ENCODE results near the gene CAMK2B.

Gene CAMK2B

GRCh38 chr7:44320141-44320540, 5.3 kb downstream of the CAMK2B start:
- Mint-ChIP-seq H3K27ac (no peak overlapping the region), H3K9me3 (peaks cover 7% of the 10 kb centered on the region)

GRCh38 chr7:44318332-44318731, 7.1 kb downstream of the CAMK2B start:
- no peak for DNase-seq
- peaks cover 8% of the 10 kb centered on the region for H3K9me3 Mint-ChIP-seq
- H3K36me3 Mint-ChIP-seq (ENCODE audit: low read depth), result no peaks in the 10 kb centered on the region
- no peak overlapping the region for H3K4me3 Mint-ChIP-seq
- no peak overlapping the region for H3K27ac Mint-ChIP-seq
- TF ChIP-seq CTCF (IDR thresholded peaks at IDR 0.05), result no peak
- peaks cover 91% of the 10 kb centered on the region for H3K27me3 Mint-ChIP-seq (ENCODE audit: low read depth, poor library complexity)
- H3K4me1 Mint-ChIP-seq, result peaks cover 2% of the 10 kb centered on the region

More at GRCh38 chr7:44320141-44320540, 5.3 kb downstream of the CAMK2B start:
- no peaks in the 10 kb centered on the region for H3K36me3 Mint-ChIP-seq (ENCODE audit: low read depth)
- peaks cover 16% of the 10 kb centered on the region for H3K4me1 Mint-ChIP-seq
- no peak overlapping the region for H3K4me3 Mint-ChIP-seq
- no peak for DNase-seq
- no peak for TF ChIP-seq CTCF (IDR thresholded peaks at IDR 0.05)
- H3K27me3 Mint-ChIP-seq (ENCODE audit: low read depth, poor library complexity), result peaks cover 90% of the 10 kb centered on the region

GRCh38 chr7:44315301-44315903, 10.0 kb downstream of the CAMK2B start:
- Mint-ChIP-seq H3K27me3 (ENCODE audit: low read depth, poor library complexity) (peaks cover 81% of the 10 kb centered on the region), H3K27ac (no peak overlapping the region), H3K4me3 (no peak overlapping the region), H3K36me3 (ENCODE audit: low read depth) (no peaks in the 10 kb centered on the region), H3K4me1 (no peaks in the 10 kb centered on the region), H3K9me3 (peaks cover 8% of the 10 kb centered on the region)
- TF ChIP-seq CTCF (IDR thresholded peaks at IDR 0.05), result no peak
- no peak for DNase-seq

- no peak overlapping the region for H3K4me3 Mint-ChIP-seq
- H3K27ac Mint-ChIP-seq, result no peak overlapping the region
- H3K36me3 Mint-ChIP-seq (ENCODE audit: low read depth), result no peaks in the 10 kb centered on the region
- peaks cover 8% of the 10 kb centered on the region for H3K9me3 Mint-ChIP-seq
- DNase-seq, result no peak
- H3K4me1 Mint-ChIP-seq, result no peaks in the 10 kb centered on the region
- H3K27me3 Mint-ChIP-seq (ENCODE audit: low read depth, poor library complexity), result peaks cover 71% of the 10 kb centered on the region
- TF ChIP-seq CTCF (IDR thresholded peaks at IDR 0.05), result no peak
Measured at GRCh38 chr7:44313621-44314031, 11.8 kb downstream of the CAMK2B start.

- no peak for DNase-seq
- peaks cover 66% of the 10 kb centered on the region for H3K27me3 Mint-ChIP-seq (ENCODE audit: low read depth, poor library complexity)
- no peak for TF ChIP-seq CTCF (IDR thresholded peaks at IDR 0.05)
- no peaks in the 10 kb centered on the region for H3K4me1 Mint-ChIP-seq
- H3K36me3 Mint-ChIP-seq (ENCODE audit: low read depth), result no peaks in the 10 kb centered on the region
- H3K9me3 Mint-ChIP-seq, result peaks cover 8% of the 10 kb centered on the region
- H3K27ac Mint-ChIP-seq, result no peak overlapping the region
- H3K4me3 Mint-ChIP-seq, result no peak overlapping the region
Measured at GRCh38 chr7:44313016-44313415, 12.4 kb downstream of the CAMK2B start.
